BLaER1 treated with 17β-estradiol and CSF1 and Interleukin-3, amounts not matched to agents 10 nM and 100 nM (cell line): ENCODE results near the gene COQ5.
A peak's percentile ranks its signal among the peaks of the same experiment; 100 is the strongest.
"Not testable (repeated sequence)": the region's sequence is repeated elsewhere in the genome, so short reads cannot be mapped to it uniquely, and the experiment has no call there.

Experiments
- H3K27ac ChIP-seq, 11 experiments: shearing (Covaris generic); formaldehyde crosslinking; 2 replicates each; pipeline ENCODE4 v1.8.1; 2022
- H3K27me3 ChIP-seq, 11 experiments: shearing (Covaris generic); formaldehyde crosslinking; 2 replicates each; pipeline ENCODE4 v1.8.1; 2022
- H3K36me3 ChIP-seq, 11 experiments: shearing (Covaris generic); formaldehyde crosslinking; 2 replicates each; pipeline ENCODE4 v1.8.1; 2022
- H3K4me1 ChIP-seq, 10 experiments: shearing (Covaris generic); formaldehyde crosslinking; 2 replicates each; pipeline ENCODE4 v1.8.1; 2022
- H3K4me2 ChIP-seq, 11 experiments: shearing (Covaris generic); formaldehyde crosslinking; 2 replicates each; pipeline ENCODE4 v1.8.1; 2022
- H3K4me3 ChIP-seq, 10 experiments: shearing (Covaris generic); formaldehyde crosslinking; 2 replicates each; pipeline ENCODE4 v1.8.1; 2022
- H3K9ac ChIP-seq, 11 experiments: shearing (Covaris generic); formaldehyde crosslinking; 2 replicates each; pipeline ENCODE4 v1.8.1; 2022
- H3K9me3 ChIP-seq, 11 experiments: shearing (Covaris generic); formaldehyde crosslinking; replicated peaks in 1 of 11; 2 replicates each; pipeline ENCODE4 v1.8.1; 2022
- H4K20me1 ChIP-seq, 11 experiments: shearing (Covaris generic); formaldehyde crosslinking; 2 replicates each; pipeline ENCODE4 v1.8.1; 2022
- Cebpa-rat ChIP-seq, 11 experiments: shearing (Covaris generic); IDR thresholded peaks; 2 replicates each; pipeline ENCODE4 v1.8.1; 2022

Gene COQ5

GRCh38 chr12:120534703-120535655 is 6.0 kb upstream of the COQ5 start:
- TF ChIP-seq Cebpa-rat (IDR thresholded peaks at IDR 0.05): no peak
- peak overlapping the region; percentile 85 to 98 (median 92) for H3K4me2 ChIP-seq
- peak overlapping the region; percentile 91 to 95 (median 92) for H3K27ac ChIP-seq
- H3K4me3 ChIP-seq: peak overlapping the region; percentile 88 to 100 (median 96)
- H3K4me1 ChIP-seq: peaks cover 41 to 57% (median 47%) of the 10 kb centered on the region in 10 experiments
- no peaks in the 10 kb centered on the region for H3K9me3 ChIP-seq
- no peaks in the 10 kb centered on the region for H3K27me3 ChIP-seq
- peaks cover 48 to 57% (median 54%) of the 10 kb centered on the region in 11 experiments for H4K20me1 ChIP-seq
- peaks cover 21 to 42% (median 39%) of the 10 kb centered on the region in 11 experiments for H3K36me3 ChIP-seq
- H3K9ac ChIP-seq: peak overlapping the region; percentile 95 to 99 (median 96)

- Histone ChIP-seq H3K4me2 (peak within 1 kb of the TSS; percentile 85 to 98 (median 92)), H3K9ac (peak within 1 kb of the TSS; percentile 95 to 99 (median 96)), H4K20me1 (peaks cover 41 to 49% (median 47%) of the 10 kb centered on the region in 11 experiments), H3K27me3 (no peaks in the 10 kb centered on the region), H3K4me3 (peak within 1 kb of the TSS; percentile 88 to 100 (median 96)), H3K36me3 (peaks cover 19 to 35% (median 31%) of the 10 kb centered on the region in 11 experiments), H3K4me1 (peaks cover 49 to 57% (median 51%) of the 10 kb centered on the region in 10 experiments), H3K27ac (peak within 1 kb of the TSS; percentile 91 to 95 (median 92)), H3K9me3 (no peaks in the 10 kb centered on the region)
- TF ChIP-seq Cebpa-rat (IDR thresholded peaks at IDR 0.05): no peak
Measured at GRCh38 chr12:120534203-120534702, 5.3 kb upstream of the COQ5 start, which contains the start of gene RNF10. Gene RNF10 (plus strand): TSS chr12:120534356. CDS start chr12:120534812, 456 bp downstream.

DNA sequence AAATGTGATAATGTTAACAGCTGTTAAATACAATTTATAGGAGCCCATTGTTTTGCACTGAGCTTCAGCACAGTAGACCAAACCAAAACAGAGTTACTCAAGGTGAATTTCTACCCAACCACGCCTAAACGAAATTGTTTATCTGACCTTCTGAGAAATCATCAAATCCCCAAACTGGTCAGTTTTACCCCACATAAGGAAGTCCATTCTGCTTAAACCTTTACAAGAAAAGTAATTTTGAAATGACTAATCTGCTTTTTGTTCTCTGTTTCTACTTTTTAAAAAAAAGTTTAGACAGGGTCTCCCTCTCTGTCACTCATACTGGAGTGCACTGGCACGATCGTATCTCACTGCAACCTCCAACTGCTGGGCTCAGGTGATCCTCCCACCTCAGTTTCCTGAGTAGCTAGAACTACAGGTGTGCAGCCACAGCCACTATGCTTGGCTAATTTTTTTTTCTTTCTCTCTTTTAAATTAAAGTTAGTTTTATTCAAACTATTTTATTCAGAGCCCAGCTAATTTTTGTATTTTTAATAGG is 3.8 kb upstream of the COQ5 start:
- Histone ChIP-seq H4K20me1 (peaks cover 26 to 35% (median 32%) of the 10 kb centered on the region in 11 experiments), H3K9me3 (no peaks in the 10 kb centered on the region), H3K27me3 (no peaks in the 10 kb centered on the region), H3K36me3 (peaks cover 8 to 21% (median 18%) of the 10 kb centered on the region in 11 experiments; a peak in 19 of 22 replicates), H3K4me1 (peaks cover 44 to 49% (median 45%) of the 10 kb centered on the region in 10 experiments), H3K4me3 (no peak overlapping the region), H3K9ac (no peak overlapping the region), H3K4me2 (no peak overlapping the region), H3K27ac (no peak overlapping the region)
- no peak for TF ChIP-seq Cebpa-rat (IDR thresholded peaks at IDR 0.05)

DNA sequence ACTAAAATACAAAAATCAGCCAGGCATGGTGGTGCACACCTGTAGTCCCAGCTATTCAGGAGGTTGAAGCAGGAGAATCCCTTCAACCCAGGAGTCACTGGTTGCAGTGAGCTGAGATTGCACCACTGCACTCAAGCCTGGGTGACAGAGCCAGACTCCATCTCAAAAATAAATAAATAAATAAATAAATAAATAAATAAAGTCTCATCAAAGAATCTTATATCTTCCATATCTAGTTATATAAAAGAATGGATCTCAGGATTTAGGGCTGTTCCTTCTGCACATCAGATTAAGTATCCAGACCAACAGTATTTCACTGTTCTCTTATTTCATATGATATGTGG is 1.4 kb upstream of the COQ5 start:
- 0 out of 20 replicates have a peak overlapping the region, but pooled peaks of 1 of the 10 experiments have one; percentile 4 for H3K4me3 ChIP-seq
- H3K27ac ChIP-seq: peak overlapping the region in 2 of 11 experiments; percentile 93; a peak in 3 of 22 replicates
- H3K9ac ChIP-seq: peak overlapping the region in 3 of 11 experiments; percentile 92 to 95 (median 92); a peak in 1 of 22 replicates

GRCh38 chr12:120529641-120530417 is 871 bp upstream of the COQ5 start:
- TF ChIP-seq Cebpa-rat (IDR thresholded peaks at IDR 0.05): no peak
- H3K9ac ChIP-seq: peak overlapping the region; percentile 84 to 96 (median 92)

More for the DNA sequence above, 1.4 kb upstream of the COQ5 start:
- not testable (repeated sequence) for H3K36me3 ChIP-seq, H3K27me3 ChIP-seq, H3K9me3 ChIP-seq
- peak overlapping the region; percentile 70 to 95 (median 83); a peak in 18 of 22 replicates for H3K4me2 ChIP-seq
- H3K4me1 ChIP-seq: peaks cover 20 to 28% (median 23%) of the 10 kb centered on the region in 10 experiments
- peaks cover 2 to 11% (median 8%) of the 10 kb centered on the region in 11 experiments; a peak in 20 of 22 replicates for H4K20me1 ChIP-seq

GRCh38 chr12:120522568-120522967 is 6.4 kb downstream of the COQ5 start:
- H4K20me1 ChIP-seq: no peaks in the 10 kb centered on the region
- no peak overlapping the region for H3K4me3 ChIP-seq
- no peak overlapping the region for H3K27ac ChIP-seq
- no peak overlapping the region for H3K4me2 ChIP-seq
- no peak overlapping the region; a peak in 1 of 22 replicates for H3K9ac ChIP-seq
- H3K9me3 ChIP-seq: no peaks in the 10 kb centered on the region
- TF ChIP-seq Cebpa-rat (IDR thresholded peaks at IDR 0.05): no peak
- no peaks in the 10 kb centered on the region for H3K27me3 ChIP-seq
- H3K4me1 ChIP-seq: peaks cover 0 to 2% (median 0%) of the 10 kb centered on the region in 10 experiments; a peak in 2 of 20 replicates
- peaks cover 34 to 75% (median 57%) of the 10 kb centered on the region in 11 experiments for H3K36me3 ChIP-seq

More at GRCh38 chr12:120529641-120530417, 871 bp upstream of the COQ5 start:
- H3K4me3 ChIP-seq: peak overlapping the region; percentile 72 to 92 (median 84)
- H4K20me1 ChIP-seq: peaks cover 0 to 5% (median 3%) of the 10 kb centered on the region in 11 experiments; a peak in 16 of 22 replicates
- H3K4me2 ChIP-seq: peak overlapping the region; percentile 70 to 95 (median 83)
- no peaks in the 10 kb centered on the region for H3K9me3 ChIP-seq
- H3K36me3 ChIP-seq: peaks cover 0 to 12% (median 4%) of the 10 kb centered on the region in 11 experiments; a peak in 5 of 22 replicates
- H3K4me1 ChIP-seq: peaks cover 19 to 27% (median 23%) of the 10 kb centered on the region in 10 experiments
- no peaks in the 10 kb centered on the region for H3K27me3 ChIP-seq
- H3K27ac ChIP-seq: peak overlapping the region; percentile 85 to 95 (median 93)

DNA sequence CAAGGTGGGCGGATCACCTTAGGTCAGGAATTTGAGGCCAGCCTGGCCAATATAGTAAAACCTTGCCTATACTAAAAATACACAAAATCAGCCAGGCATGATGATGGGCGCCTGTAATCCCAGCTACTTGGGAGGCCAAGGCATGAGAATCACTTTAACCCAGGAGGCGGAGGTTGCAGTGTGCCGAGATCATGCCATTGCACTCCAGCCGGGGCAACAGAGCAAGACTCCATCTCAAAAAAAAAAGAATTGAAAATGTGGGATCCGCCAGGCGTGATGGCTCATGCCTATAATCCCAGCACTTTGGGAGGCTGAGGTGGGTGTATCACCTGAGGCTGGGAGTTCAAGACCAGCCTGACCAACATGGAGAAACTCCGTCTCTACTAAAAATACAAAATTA is 9.6 kb downstream of the COQ5 start:
- not testable (repeated sequence) for H3K9ac ChIP-seq, H3K4me2 ChIP-seq, H3K27me3 ChIP-seq, H4K20me1 ChIP-seq, H3K4me3 ChIP-seq, H3K9me3 ChIP-seq, H3K27ac ChIP-seq, H3K4me1 ChIP-seq
- H3K36me3 ChIP-seq: peaks cover 64 to 92% (median 78%) of the 10 kb centered on the region in 11 experiments

DNA sequence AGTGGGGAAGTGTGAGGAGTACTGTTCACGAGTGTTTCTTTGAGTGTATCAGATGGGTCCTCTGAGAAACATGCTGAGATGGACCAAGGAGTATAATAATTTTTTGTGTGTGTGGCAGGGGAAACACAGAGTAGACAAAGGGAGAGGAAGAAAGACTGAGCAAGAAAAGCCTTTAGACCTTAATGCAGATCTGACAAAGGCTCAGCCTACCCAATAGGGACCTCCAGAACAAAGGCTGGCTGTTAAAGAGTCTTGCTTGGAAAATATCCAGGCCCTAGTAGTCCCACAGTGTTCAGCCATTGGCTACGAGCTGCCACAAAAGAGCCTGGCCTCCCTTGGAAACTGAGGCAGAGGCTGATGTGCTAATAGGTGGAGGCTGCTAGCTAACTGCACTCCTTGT is 13.5 kb downstream of the COQ5 start:
- no peaks in the 10 kb centered on the region for H3K9me3 ChIP-seq
- H3K27ac ChIP-seq: no peak overlapping the region
- no peak for TF ChIP-seq Cebpa-rat (IDR thresholded peaks at IDR 0.05)
- H3K9ac ChIP-seq: no peak overlapping the region
- H4K20me1 ChIP-seq: no peaks in the 10 kb centered on the region; a peak in 1 of 22 replicates
- H3K27me3 ChIP-seq: no peaks in the 10 kb centered on the region
- no peaks in the 10 kb centered on the region; a peak in 2 of 20 replicates for H3K4me1 ChIP-seq
- H3K36me3 ChIP-seq: peaks cover 72 to 95% (median 81%) of the 10 kb centered on the region in 11 experiments
- H3K4me2 ChIP-seq: no peak overlapping the region
- H3K4me3 ChIP-seq: no peak overlapping the region
